GM13977 (cell line): ENCODE data around the gene CYP2W1.
A peak's percentile ranks its signal among the peaks of the same experiment; 100 is the strongest.

Source experiments
- DNase-seq: peaks from one replicate; pipeline ENCODE4 v3.0.0; 2012; ENCODE audit warnings: low spot score
- CTCF ChIP-seq: IDR thresholded peaks from 2 replicates; pipeline ENCODE4 v1.5.1; 2012; ENCODE audit warnings: mild to moderate bottlenecking, control low read depth; ENCODE audit not compliant: insufficient read depth; ENCODE audit errors: extremely low read depth, missing control alignments
- in situ Hi-C: fragments of 300-500 bp; cut with MboI; formaldehyde crosslinking; loops from one replicate; pipeline ENCODE4 v1.12.0; 2022; ENCODE audit warnings: low sequenced_read_pairs, low pct_unique_long_range_greater_than_20kb, mixed read lengths, inconsistent platforms; ENCODE audit not compliant: unreplicated experiment

The CYP2W1 gene

GRCh38 chr7:1025743-1026581, 43.0 kb downstream of the CYP2W1 start:
- DNase-seq, result no peak
- no peak for TF ChIP-seq CTCF
- in situ Hi-C loops, result no loop called here

- DNase-seq, result peak; percentile 75
- in situ Hi-C loops, result no loop called here
- no peak for TF ChIP-seq CTCF
These were observed 43.8 kb downstream of the CYP2W1 start for GRCh38 chr7:1026721-1027161.

- in situ Hi-C loops, result no loop called here
- no peak for DNase-seq
- TF ChIP-seq CTCF, result no peak
These were observed 44.5 kb downstream of the CYP2W1 start for GRCh38 chr7:1027242-1028043.

GRCh38 chr7:1028044-1028770, 45.2 kb downstream of the CYP2W1 start:
- peak; percentile 99 for DNase-seq
- no peak for TF ChIP-seq CTCF
- in situ Hi-C loops, result no loop called here

GRCh38 chr7:1028775-1029636, 46.0 kb downstream of the CYP2W1 start:
- peak; percentile 91 for DNase-seq
- in situ Hi-C loops, result no loop called here
- TF ChIP-seq CTCF, result no peak
